RWPE1 (cell line): ENCODE data around the gene NOX4.
"Not testable (repeated sequence)": the region's sequence is repeated elsewhere in the genome, so short reads cannot be mapped to it uniquely, and the experiment has no call there.

Source experiments
- CTCF ChIA-PET: fragments of 350-600 bp; sonication (Branson Sonifier 250); formaldehyde crosslinking; extraction: SDS; loops from one replicate; lab custom pipeline; 2021; lab: Yijun Ruan, JAX
- POLR2A ChIA-PET: fragments of 400-600 bp; formaldehyde crosslinking; extraction: SDS; loops from one replicate; lab custom pipeline; 2020; ENCODE audit warnings: antibody characterized with exemption; ENCODE audit not compliant: low non-redundant PET; lab: Yijun Ruan, JAX
- DNase-seq: peaks from one replicate; pipeline ENCODE4 v3.0.0; 2012; ENCODE audit warnings: low spot score
- H3K27ac ChIP-seq: fragments of 450-650 bp; 2 replicates; pipeline ENCODE4 v1.5.1; 2017
- CTCF ChIP-seq: fragments of 450-650 bp; conservative IDR thresholded peaks from 2 replicates; pipeline ENCODE4 v1.5.1; 2017; ENCODE audit warnings: low read depth, mild to moderate bottlenecking

The NOX4 gene

GRCh38 chr11:89293965-89294679 lies 197.1 kb downstream of the NOX4 start:
- ChIA-PET CTCF (no interaction called here), POLR2A (no interaction called here)
- DNase-seq: no peak
- no peak overlapping the region for H3K27ac ChIP-seq
- TF ChIP-seq CTCF: no peak

- CTCF ChIA-PET, DNase-seq, H3K27ac ChIP-seq, POLR2A ChIA-PET: not testable (repeated sequence)
These were observed 203.2 kb downstream of the NOX4 start for GRCh38 chr11:89288004-89288403.

- H3K27ac ChIP-seq, CTCF ChIA-PET, DNase-seq, POLR2A ChIA-PET: not testable (repeated sequence)
These were observed 204.6 kb downstream of the NOX4 start for GRCh38 chr11:89286601-89287000.

- POLR2A ChIA-PET, CTCF ChIA-PET, H3K27ac ChIP-seq, DNase-seq: not testable (repeated sequence)
These were observed 210.0 kb downstream of the NOX4 start for GRCh38 chr11:89281032-89281677.

GRCh38 chr11:89279176-89279575 lies 212.0 kb downstream of the NOX4 start:
- ChIA-PET POLR2A (no interaction called here), CTCF (no interaction called here)
- H3K27ac ChIP-seq: no peak overlapping the region
- TF ChIP-seq CTCF: no peak
- DNase-seq: no peak

- no peak for TF ChIP-seq CTCF
- CTCF ChIA-PET: no interaction called here
- DNase-seq: no peak
- no peak overlapping the region for H3K27ac ChIP-seq
- POLR2A ChIA-PET: no interaction called here
These were observed 215.2 kb downstream of the NOX4 start for GRCh38 chr11:89275966-89276365.
